Fibroblast of skin of right quadriceps (primary cell): Measurements from ENCODE around the gene NAALADL1.
A peak's percentile ranks its signal among the peaks of the same experiment; 100 is the strongest.

Experiments
- DNase-seq: peaks from one replicate; pipeline ENCODE4 v3.0.0-alpha.2; 2013

The NAALADL1 gene

GRCh38 chr11:65078786-65079342 is 20.5 kb upstream of the NAALADL1 start:
- DNase-seq, result no peak

GRCh38 chr11:65078151-65078550 is 19.8 kb upstream of the NAALADL1 start:
- DNase-seq, result peak; percentile 13

- DNase-seq, result no peak
These were observed 19.1 kb upstream of the NAALADL1 start for GRCh38 chr11:65077451-65077850.

GRCh38 chr11:65072631-65072966 is 14.2 kb upstream of the NAALADL1 start:
- DNase-seq, result no peak

GRCh38 chr11:65071907-65072630 is 13.7 kb upstream of the NAALADL1 start:
- no peak for DNase-seq

GRCh38 chr11:65069217-65069616 is 10.9 kb upstream of the NAALADL1 start:
- DNase-seq, result no peak

- no peak for DNase-seq
These were observed 9.1 kb upstream of the NAALADL1 start for GRCh38 chr11:65067446-65067845.

- no peak for DNase-seq
These were observed 8.5 kb upstream of the NAALADL1 start for GRCh38 chr11:65066805-65067291.

- DNase-seq, result no peak
These were observed 8.0 kb upstream of the NAALADL1 start for GRCh38 chr11:65066315-65066714.

GRCh38 chr11:65065851-65066250 is 7.5 kb upstream of the NAALADL1 start:
- no peak for DNase-seq

GRCh38 chr11:65064847-65065240 is 6.5 kb upstream of the NAALADL1 start:
- no peak for DNase-seq

- DNase-seq, result no peak
These were observed 5.2 kb upstream of the NAALADL1 start for GRCh38 chr11:65063532-65063931.

- DNase-seq, result no peak
These were observed 2.6 kb upstream of the NAALADL1 start for GRCh38 chr11:65060913-65061408.

GRCh38 chr11:65059959-65060824 is 1.8 kb upstream of the NAALADL1 start:
- DNase-seq, result no peak

- no peak for DNase-seq
These were observed 1.2 kb upstream of the NAALADL1 start for GRCh38 chr11:65059523-65059922.

- no peak for DNase-seq
These were observed 341 bp downstream of the NAALADL1 start for GRCh38 chr11:65058012-65058411.

- DNase-seq, result no peak
These were observed 827 bp downstream of the NAALADL1 start for GRCh38 chr11:65057526-65057925.

GRCh38 chr11:65056999-65057398 is 1.4 kb downstream of the NAALADL1 start:
- DNase-seq, result no peak

GRCh38 chr11:65055538-65055937 is 2.8 kb downstream of the NAALADL1 start:
- DNase-seq, result no peak

- no peak for DNase-seq
These were observed 4.4 kb downstream of the NAALADL1 start for GRCh38 chr11:65053827-65054508.

GRCh38 chr11:65051398-65051858 is 6.9 kb downstream of the NAALADL1 start:
- DNase-seq, result no peak

GRCh38 chr11:65047581-65048422 is 10.6 kb downstream of the NAALADL1 start:
- DNase-seq, result no peak
